Mesodermal cell (in vitro differentiated cells): ENCODE results near the gene SS18.

Experiments used
- H3K27ac ChIP-seq: 2 replicates; pipeline ENCODE4 v1.7.0; 2013; ENCODE audit warnings: mild to moderate bottlenecking, low read depth, low read length, moderate library complexity; ENCODE audit not compliant: severe bottlenecking
- H3K36me3 ChIP-seq: 2 replicates; pipeline ENCODE4 v1.7.1; 2013; ENCODE audit warnings: mild to moderate bottlenecking, low read length, moderate library complexity; ENCODE audit not compliant: control insufficient read depth, insufficient read depth
- H3K4me1 ChIP-seq: one replicate; pipeline ENCODE4 v1.7.1; 2013; ENCODE audit warnings: mild to moderate bottlenecking, low read length; ENCODE audit not compliant: insufficient read depth, control insufficient read depth, poor library complexity, severe bottlenecking
- H3K4me3 ChIP-seq: 2 replicates; pipeline ENCODE4 v1.7.0; 2013; ENCODE audit warnings: low read length, control low read depth, mild to moderate bottlenecking; ENCODE audit not compliant: insufficient read depth, poor library complexity, severe bottlenecking; ENCODE audit errors: extremely low read depth
- H3K9me3 ChIP-seq: 2 replicates; pipeline ENCODE4 v1.7.1; 2013; ENCODE audit warnings: mild to moderate bottlenecking, low read length, moderate library complexity; ENCODE audit not compliant: control insufficient read depth
- WGBS, 2 experiments: methylation state at CpG; one replicate each; pipeline ENCODE4 v1.1.5; 2013; ENCODE audit warnings: missing lambda C conversion rate in 2 of 2; ENCODE audit not compliant: insufficient coverage in 2 of 2; 5-methylcytosine and 5-hydroxymethylcytosine counted together

The SS18 gene

GRCh38 chr18:26036635-26037034 lies 53.8 kb downstream of the SS18 start:
- Histone ChIP-seq H3K4me1 (no peaks in the 10 kb centered on the region), H3K4me3 (no peak overlapping the region), H3K9me3 (no peaks in the 10 kb centered on the region), H3K36me3 (peaks cover 49% of the 10 kb centered on the region), H3K27ac (no peak overlapping the region)

- peaks cover 66% of the 10 kb centered on the region for H3K36me3 ChIP-seq
- WGBS, 2 experiments, result 84% methylated on average over 2 of the region's 5 CpGs; no CpG with 5 or more reads in 1 of the 2 experiments
- no peak overlapping the region for H3K4me3 ChIP-seq
Observed at GRCh38 chr18:26034850-26035497, 55.4 kb downstream of the SS18 start.

GRCh38 chr18:26022585-26022984 lies 67.8 kb downstream of the SS18 start:
- no peak overlapping the region for H3K4me3 ChIP-seq
- H3K4me1 ChIP-seq, result no peaks in the 10 kb centered on the region
- H3K9me3 ChIP-seq, result no peaks in the 10 kb centered on the region
- WGBS, 2 experiments, result 60% methylated on average over 1 of the region's 1 CpG; no CpG with 5 or more reads in 1 of the 2 experiments
- no peak overlapping the region for H3K27ac ChIP-seq
- peaks cover 62% of the 10 kb centered on the region for H3K36me3 ChIP-seq

More at GRCh38 chr18:26034850-26035497, 55.4 kb downstream of the SS18 start:
- Histone ChIP-seq H3K9me3 (no peaks in the 10 kb centered on the region), H3K4me1 (no peaks in the 10 kb centered on the region), H3K27ac (no peak overlapping the region)

- Histone ChIP-seq H3K27ac (no peak overlapping the region), H3K36me3 (peaks cover 70% of the 10 kb centered on the region), H3K9me3 (no peaks in the 10 kb centered on the region), H3K4me1 (no peaks in the 10 kb centered on the region), H3K4me3 (no peak overlapping the region)
- 83 to 100% methylated on average over 1 to 2 of the region's 3 CpGs for WGBS, 2 experiments
Observed at GRCh38 chr18:26021061-26021754, 69.2 kb downstream of the SS18 start.

DNA sequence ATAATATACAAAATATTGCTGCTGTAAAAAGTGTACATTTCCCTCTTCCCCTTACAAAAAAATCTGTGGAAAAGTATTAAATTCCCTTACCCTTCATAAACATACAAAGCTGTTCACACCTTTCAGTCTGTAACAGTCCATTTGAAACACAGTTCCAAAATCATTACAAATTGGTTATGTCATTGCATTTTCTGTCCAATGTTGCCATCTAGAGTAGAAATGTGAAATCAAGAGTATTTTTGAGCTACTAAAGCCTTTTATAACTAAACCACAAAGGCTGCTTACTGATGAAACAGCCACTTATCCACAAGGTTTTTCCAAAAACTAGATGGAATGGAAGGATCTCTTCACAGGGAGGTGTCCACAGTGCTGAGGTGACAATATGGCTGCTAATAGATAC lies 72.5 kb downstream of the SS18 start:
- no peak overlapping the region for H3K4me3 ChIP-seq
- no peaks in the 10 kb centered on the region for H3K9me3 ChIP-seq
- H3K36me3 ChIP-seq, result peaks cover 55% of the 10 kb centered on the region
- H3K4me1 ChIP-seq, result no peaks in the 10 kb centered on the region
- H3K27ac ChIP-seq, result no peak overlapping the region

DNA sequence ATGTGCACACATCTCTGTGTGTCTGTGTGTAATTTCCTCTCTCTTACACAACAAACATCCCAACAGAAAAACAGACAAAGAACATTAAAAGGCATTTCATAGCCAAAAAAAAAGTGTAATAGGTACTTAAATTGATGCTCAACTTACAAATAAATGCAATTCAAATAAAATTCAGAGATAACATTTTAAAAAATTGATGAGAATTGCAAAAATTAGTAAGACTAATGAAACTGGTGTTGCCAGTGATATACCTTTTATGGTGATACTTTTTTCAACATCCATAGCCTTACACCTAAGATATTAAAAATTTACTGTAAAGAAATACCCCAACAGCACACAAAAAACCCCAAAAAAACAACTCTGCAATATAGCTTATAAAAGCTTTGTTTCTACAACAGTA lies 76.0 kb downstream of the SS18 start:
- H3K36me3 ChIP-seq, result peaks cover 51% of the 10 kb centered on the region
- no peaks in the 10 kb centered on the region for H3K9me3 ChIP-seq
- no peak overlapping the region for H3K27ac ChIP-seq
- H3K4me1 ChIP-seq, result no peaks in the 10 kb centered on the region
- no peak overlapping the region for H3K4me3 ChIP-seq

DNA sequence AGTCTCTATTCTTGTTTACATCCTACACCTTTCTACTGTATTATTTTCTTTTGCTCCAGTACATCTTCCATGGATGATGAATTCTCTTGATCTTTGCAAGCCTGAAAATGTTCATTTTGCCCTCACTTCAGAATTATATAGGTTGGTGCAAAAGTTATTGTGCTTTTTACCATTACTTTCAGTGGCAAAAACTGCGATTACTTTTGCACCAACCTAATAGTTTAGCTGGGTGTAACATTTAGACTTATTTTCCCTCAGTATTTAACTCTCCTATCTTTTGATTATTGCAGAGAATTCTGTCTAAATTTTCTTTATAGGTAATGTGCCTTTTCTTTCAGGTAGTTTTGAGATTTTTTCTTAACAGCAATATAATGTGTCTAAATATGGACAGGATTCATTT lies 81.8 kb downstream of the SS18 start:
- H3K4me1 ChIP-seq, result no peaks in the 10 kb centered on the region
- no CpG with 5 or more reads among the region's 1 CpG for WGBS, 2 experiments
- H3K9me3 ChIP-seq, result no peaks in the 10 kb centered on the region
- peaks cover 28% of the 10 kb centered on the region for H3K36me3 ChIP-seq
- H3K27ac ChIP-seq, result no peak overlapping the region
- H3K4me3 ChIP-seq, result no peak overlapping the region

GRCh38 chr18:26008096-26008495 lies 82.3 kb downstream of the SS18 start:
- Histone ChIP-seq H3K9me3 (no peaks in the 10 kb centered on the region), H3K4me1 (no peaks in the 10 kb centered on the region), H3K4me3 (no peak overlapping the region), H3K36me3 (peaks cover 27% of the 10 kb centered on the region), H3K27ac (no peak overlapping the region)
- 100% methylated on average over 1 of the region's 1 CpG; no CpG with 5 or more reads in 1 of the 2 experiments for WGBS, 2 experiments

GRCh38 chr18:26005950-26006349 lies 84.5 kb downstream of the SS18 start:
- H3K4me1 ChIP-seq, result no peaks in the 10 kb centered on the region
- no peak overlapping the region for H3K4me3 ChIP-seq
- WGBS, 2 experiments, result no CpG with 5 or more reads among the region's 1 CpG
- H3K27ac ChIP-seq, result no peak overlapping the region
- peaks cover 16% of the 10 kb centered on the region for H3K36me3 ChIP-seq
- no peaks in the 10 kb centered on the region for H3K9me3 ChIP-seq

- Histone ChIP-seq H3K27ac (no peak overlapping the region), H3K36me3 (peaks cover 7% of the 10 kb centered on the region), H3K9me3 (no peaks in the 10 kb centered on the region), H3K4me1 (no peaks in the 10 kb centered on the region), H3K4me3 (no peak overlapping the region)
- WGBS, 2 experiments, result 90 to 93% methylated on average over 10 to 11 of the region's 13 CpGs
Observed at GRCh38 chr18:26004832-26005231, 85.6 kb downstream of the SS18 start.

DNA sequence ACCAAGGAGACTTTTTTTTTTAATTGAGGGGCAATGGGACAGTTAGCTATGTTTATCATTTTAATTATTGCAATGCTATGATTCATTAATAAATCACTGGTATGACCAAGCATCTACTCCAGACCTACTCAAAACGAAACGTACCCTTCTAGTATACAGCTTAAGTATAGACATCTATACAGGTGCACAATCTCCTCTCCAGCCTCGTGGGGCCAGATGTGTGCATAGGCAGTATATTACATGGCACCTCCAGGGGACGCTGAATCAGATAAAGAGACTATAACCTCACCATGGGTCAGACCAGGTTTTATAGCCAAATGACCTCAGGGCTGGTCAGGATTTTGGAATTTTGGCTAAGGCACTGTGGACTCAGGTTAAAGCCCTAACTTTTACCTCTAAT lies 86.6 kb downstream of the SS18 start:
- no peaks in the 10 kb centered on the region for H3K4me1 ChIP-seq
- no peak overlapping the region for H3K27ac ChIP-seq
- 88 to 100% methylated on average over 3 to 4 of the region's 4 CpGs for WGBS, 2 experiments
- H3K4me3 ChIP-seq, result no peak overlapping the region
- no peaks in the 10 kb centered on the region for H3K9me3 ChIP-seq
- no peaks in the 10 kb centered on the region for H3K36me3 ChIP-seq
